ENCODE results near the gene AOPEP.
A peak's percentile ranks its signal among the peaks of the same experiment; 100 is the strongest.

The AOPEP gene

DNA sequence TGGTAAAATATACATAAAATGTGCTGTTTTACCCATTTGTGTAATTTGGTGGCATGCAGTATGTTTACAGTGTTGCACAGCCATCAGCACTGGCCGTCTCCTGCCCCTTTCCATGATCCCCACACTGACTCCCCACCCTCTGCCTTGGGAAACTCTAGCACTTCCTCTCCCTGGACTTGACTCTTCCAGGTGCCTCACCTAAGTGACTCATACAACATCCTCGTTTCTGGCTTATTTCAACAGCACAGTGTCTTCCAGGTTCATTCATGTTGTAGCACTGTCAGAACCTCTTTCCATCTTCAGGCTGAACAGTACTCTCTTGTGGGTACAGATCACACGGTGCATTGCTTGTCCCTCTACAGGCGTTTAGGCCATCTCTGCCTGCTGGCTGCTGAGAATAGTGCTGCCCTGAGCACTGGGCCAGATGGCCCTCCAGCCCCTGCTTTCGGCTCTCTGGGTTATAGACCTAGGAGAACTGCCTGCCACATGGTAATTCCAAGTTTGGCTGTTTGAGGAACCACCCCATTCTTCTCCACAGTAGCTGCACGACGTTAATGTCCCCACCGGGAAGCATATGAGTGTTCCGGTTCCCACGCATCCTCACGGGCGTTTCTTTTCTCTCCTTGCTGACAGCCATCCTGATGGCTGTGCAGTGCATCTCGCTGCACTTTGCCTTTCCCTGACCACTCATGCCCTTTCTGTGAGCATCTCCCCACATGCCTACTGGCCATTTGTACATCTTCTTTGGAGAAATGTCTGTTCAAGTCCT, 379.2 kb downstream of the AOPEP start:
- DNase-seq, result no peak

DNA sequence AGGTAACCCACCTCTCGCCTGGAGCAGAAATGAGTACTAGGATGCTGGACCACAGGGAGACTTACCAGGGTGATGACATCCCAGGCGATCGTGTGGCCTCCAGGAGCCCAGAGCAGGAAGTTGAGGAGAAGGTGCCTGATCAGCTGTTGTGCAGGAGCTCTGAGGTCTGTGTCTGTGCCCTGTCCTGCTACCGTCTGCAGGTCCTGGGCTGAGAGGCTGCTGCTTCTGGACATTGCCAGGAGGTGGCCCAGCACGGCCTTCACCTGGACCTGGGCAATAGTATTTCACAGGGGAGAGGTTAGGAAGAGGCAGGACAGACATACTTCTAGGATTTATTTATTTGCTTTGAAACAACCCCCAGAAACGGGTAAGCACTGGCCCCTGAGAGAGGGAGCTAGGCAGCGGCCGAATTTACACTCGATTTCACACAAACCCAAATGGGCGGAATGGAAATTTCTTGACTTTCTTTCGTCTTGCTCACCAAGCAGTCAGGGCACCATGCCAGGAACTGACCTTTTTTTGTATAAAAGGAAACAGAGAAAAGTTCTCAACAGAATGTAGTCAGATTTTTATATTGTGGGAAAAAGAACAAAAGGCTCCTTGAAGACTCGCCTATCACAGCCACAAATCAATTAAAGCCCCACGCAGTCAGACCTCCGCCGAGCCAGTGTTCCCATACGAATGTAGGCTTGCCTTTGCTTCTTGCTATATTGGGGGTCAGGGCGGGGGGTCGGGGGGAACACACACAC, 380.7 kb downstream of the AOPEP start:
- DNase-seq, result no peak

DNA sequence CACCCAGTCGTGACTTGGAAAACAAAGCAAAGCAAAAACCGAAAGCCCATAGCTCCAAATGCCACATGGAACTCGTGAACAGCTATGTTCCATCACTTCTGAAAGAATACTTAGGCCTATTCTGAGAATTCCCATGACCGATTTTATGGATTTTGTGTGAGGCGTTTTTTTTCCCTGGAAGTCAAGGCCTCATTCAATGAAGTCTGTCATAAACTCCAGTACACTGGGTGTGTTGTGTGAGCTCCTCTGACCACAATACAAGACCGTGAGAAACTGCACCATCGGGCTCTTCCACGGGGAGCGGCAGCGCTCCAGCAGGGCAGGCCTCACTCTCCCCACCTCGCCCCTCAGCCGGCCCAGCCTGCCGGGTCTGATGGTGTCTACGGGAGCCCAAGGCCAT, 381.5 kb downstream of the AOPEP start:
- no peak for DNase-seq

DNA sequence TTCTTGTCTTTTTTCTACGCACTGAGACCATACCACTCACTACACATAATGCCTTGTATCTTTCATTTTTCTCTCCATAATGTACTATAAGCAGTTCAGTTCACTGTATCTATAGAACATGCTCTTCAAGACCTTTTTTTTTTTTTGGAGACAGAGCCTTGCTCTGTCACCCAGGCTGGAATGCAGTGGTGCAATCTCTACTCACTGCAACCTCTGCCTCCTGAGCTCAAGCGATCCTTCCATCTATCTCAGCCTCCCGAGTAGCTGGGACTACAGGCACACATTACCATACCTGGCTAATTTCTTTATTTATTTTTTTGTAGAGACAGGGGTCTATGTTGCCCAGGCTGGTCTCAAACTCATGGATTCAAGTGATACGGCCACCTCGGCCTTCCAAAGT, 382.3 kb downstream of the AOPEP start:
- no peak for DNase-seq

DNA sequence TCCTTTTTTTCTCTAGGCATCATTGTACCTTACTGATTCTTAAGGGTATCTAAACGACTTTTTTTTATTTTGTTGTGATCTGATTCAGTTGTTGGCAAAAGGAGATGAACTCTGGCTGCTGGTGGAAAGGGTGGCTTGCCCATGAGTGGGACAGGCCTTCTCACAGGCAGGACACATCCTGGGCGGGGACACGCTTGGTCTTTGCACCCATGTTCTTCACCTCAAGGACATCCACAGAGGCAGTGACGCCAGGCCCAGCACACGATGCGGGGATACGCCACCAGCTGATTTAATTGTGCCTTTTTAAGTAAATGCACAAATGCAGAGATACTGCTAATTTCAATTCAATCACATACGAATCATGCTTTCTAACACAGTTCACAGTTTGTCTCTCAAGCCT, 383.0 kb downstream of the AOPEP start:
- DNase-seq, result no peak

DNA sequence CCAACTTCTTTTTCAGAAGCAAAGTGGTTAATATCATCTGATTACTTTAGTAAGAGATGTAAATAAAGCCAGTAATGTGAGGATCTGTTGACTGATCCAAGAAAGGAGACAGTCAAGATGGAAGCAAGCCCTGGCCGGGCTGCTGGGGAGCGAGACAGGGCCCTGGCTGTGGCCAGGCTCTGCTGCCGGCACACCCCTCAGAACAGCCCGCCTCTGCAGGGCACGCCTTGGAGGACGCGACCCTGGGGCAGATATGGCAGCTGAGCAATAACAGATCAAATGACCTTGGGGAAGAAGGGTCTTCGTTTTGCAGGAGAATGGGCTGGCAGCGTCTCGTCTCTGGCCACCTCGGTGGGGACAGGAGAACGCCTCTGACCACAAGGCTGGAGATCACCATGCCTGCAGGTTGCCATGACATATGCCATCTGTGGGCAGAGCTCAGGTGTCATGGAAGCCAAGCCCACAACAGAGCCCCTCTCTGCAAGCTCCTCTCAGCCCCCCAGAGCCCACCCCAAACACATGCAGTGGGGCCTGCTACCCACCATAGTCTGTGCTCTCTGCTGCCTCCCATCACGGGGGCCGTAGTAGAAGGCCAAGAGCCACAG, 384.5 kb downstream of the AOPEP start:
- no peak for DNase-seq

DNA sequence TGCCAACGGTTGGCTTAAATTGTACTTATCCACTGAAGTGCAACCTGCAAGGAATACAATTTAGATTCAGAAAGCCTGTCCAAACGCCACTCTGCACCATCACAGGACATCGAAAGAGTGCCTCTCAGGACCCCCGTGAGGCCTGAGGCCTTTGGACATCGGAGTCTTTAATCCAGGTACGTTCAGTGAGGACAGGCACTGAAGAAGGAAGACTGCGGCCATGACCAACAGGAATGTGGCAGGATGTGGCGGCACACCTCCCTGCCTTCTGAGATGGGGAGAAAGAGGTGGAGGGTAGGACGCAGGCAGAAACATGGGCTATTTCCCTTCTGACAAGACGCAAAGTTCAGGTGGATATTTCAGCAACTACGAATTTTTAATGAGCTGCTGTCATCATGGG, 385.2 kb downstream of the AOPEP start:
- no peak for DNase-seq

DNA sequence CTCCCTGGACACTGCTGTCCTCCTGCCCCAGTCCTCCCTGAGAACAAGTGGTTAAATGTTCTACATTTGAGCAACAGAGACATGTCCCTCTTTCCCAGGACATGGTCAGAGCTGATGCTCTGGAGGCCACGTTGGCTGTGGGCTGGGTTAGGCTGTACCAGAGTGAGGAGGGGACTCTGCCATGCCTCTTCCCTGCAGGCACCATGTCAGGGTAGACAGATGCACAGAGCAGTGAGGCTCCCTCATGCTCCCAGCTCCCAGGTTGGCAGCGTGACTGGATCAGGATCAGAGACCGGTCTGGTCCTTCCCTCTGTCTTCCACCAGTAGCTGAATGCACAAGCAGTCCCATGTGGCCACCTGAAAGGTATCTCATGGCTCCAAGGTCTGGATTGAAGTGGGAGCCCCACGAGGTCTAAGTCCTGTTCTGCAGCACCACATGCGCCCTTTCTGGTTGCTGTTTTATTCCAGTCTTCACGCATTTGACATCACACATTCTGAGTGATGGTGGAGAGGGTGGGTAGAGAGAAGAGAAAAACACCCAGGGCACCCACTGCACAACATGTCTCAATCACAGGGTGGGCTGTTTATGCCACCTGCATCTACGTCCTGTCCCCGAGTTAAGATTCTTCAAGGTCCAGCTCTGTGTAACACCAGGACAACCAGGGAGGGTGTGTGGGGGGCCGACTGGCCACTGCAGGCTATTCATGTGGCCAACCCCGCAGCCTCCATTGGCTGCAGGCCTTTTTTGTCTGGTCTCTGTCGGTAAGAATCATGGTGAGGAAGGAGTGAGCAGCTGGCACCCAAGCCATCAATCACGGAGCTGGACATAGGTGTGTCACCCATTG, 386.2 kb downstream of the AOPEP start:
- no peak for DNase-seq

DNA sequence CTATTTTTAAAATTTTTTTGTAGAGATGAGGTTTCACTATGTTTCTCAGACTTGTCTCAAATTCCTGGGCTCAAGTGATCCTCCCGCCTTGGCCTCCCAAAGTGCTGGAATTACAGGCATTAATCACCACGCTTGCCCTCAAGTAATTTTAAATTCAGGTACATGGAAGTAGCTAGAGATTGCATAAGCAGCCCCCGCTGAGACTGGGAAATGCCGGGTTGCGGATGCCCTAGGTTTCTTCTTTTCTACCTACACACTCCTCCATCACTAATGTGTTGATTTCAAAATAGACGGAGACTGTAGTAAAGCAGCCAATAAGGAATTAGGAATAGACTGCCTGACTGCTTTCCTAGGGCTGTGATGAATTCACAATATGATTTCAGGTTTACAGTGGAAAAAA, 388.6 kb downstream of the AOPEP start:
- no peak for DNase-seq

DNA sequence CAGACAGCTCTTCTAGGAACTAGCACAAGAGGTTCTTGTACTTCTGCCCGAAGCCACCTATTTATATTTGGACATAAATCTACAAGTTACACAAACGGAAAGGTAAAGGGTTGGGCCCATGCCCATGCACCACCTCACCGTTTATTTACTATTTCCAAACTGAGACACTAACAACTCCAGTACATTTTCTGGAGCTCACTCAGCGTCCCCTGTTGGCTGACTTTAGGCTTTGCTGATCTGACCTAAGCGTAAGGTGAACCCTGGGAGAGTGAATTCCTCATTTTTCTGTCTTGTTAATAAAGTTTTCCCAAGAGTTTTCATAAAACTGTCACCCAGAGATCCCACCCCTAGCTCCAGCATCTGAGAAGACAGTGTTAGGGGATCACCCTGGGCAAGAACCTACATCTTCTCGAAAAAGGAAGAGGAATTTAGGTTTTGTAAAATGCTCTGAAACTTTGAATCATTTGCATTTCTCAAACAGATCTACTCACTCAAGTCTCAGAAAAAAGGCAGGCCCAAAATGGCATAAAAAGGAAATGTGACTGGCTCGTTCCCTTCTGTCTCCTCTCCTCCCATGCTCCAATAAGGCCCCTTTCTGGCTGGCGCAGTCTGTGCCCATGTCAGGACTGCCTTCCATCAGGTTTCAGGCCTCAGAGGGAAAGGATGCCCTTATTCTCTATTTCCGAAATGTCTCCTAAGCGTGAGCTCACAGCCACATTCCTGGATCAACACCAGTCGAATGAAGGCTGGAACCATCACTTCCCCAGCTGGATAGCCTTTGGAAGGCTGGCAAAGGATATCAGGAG, 389.7 kb downstream of the AOPEP start:
- no peak for DNase-seq

DNA sequence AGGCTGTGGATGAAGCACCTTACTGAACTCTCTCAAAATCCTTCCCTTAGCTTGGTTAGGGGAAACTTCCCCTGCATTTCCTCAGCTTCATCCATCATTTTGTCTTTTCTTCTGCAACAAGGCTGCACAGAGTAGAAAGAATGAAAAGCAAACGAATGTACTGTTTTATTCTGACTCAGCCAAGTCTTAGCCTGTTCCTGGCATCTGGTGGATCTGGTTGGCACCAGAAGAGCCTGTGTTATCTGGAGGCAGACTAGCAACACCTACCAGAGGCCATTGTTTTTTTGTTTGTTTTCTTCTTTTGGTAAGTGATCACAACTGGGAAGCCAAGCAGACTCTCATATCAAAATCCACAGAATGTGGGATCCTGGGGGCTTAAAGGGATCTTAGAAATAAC, 390.3 kb downstream of the AOPEP start:
- DNase-seq, result no peak

DNA sequence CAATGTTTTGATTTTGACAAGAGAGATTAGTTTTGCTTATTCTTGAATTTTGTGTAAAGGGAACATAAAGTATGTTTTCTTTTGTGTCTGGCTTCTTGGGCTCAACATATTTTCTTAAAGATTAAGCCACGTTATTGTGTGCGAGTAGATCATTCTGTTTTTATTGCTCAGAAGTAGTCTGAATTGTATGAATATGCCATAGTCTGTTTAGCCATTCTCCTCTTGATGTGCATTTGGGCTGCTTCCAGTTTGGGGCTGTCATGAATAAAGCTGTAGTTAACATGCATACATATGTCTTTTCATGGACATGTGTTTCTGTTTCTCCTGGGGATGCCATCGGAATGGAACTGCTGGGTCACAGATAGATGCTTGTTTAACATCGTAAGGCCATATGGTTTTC, 392.1 kb downstream of the AOPEP start:
- DNase-seq, result no peak

DNA sequence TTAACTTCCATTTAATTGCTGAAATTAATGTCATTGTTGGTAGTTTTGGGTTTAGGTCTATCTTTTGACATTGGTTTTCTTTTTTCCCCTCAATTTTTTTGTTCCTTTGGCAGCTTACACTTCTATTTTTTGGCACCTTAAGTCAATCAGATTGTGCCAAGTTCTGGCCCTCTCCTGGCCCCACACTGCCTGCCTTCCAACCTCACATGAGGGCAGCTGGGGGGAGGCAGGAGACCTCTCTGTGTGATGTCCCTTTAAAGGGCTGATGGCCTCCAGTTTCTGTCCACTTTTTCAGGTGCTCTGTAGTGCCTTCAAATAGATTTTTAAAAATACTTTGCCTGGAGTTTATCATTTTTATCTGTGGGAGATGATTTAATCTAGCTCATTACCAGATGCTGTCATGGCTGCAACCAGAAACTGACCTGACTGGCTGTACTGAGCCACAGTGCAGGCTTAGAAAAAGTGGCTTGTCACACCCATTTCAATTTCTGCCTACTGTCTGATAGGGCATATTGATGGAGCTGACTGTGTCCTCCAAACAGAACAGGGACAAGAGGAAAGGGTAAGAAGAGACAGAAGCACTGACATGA, 394.4 kb downstream of the AOPEP start:
- no peak for DNase-seq

DNA sequence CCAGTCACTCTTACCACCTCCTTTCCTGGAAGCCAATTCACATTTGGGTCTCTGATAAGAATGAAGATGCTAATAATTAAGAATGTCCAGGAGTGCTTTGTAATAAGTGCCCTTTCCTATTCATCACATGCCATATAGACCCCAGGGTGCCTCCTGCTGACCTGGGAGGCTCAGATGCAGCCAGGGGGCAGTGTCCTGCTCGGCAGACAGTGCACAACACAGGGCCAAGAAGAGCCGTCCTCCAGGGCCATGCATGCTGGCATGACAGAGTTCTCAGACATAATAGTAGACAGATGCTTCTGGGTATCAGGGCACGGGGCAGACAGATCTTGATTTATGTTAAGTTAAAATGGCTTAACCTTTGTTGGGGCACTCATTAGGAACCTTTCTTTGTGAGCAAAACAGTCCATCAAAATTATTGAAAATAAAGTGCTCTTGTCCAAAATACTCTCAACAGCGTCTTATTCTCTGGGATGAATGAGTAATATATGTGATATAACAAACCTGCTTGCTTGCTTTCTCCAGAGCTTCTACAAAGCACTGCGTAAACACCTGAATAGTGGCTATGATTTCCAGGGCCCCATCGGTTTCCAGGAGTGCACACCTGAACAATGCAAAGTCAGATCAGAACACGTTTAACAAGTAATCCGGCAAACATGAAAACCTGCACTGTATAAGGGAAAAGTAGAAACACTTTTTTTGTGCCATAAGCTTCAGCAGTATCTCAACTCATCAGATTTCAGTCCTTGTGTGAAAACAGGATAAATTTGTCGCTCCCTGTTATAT, 398.3 kb downstream of the AOPEP start:
- no peak for DNase-seq

DNA sequence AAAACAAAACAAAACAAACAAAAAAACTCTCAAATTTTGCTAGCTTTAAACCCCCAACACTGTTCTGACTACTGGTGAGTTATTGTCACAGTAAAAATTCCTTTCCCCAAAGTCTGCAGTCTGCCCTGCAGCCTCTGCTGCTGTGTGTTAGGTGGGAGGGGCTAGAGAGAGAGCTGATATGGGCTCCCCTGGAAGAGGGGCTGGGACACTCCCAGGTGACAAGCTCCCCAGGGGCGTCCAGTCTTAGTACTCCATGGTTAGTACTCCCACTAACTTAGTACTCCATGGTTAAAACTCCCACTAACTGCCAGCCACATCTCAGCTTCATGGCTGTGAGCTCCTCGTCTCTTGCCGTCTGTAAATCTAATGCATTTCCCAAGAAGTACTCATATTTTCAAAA, 399.2 kb downstream of the AOPEP start:
- DNase-seq, result no peak

DNA sequence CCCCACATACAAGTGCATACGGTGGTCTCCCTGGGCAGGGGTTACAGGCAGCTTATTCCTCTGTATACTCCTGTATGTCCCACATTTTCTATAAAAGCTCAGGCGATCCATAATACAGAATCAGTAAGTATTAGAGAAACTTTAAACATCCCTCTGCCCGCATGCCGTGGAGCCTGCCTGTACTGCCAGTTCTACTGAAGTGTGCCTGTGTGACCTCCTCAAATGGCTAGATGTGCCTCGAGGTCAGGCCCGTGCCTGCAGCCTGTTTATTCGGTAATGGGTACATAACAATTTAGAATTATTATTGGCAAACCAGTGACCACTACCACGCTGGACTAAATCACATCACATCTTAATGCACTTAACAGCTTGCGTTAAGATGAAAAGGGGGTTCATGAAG, 400.2 kb downstream of the AOPEP start:
- DNase-seq, result no peak

DNA sequence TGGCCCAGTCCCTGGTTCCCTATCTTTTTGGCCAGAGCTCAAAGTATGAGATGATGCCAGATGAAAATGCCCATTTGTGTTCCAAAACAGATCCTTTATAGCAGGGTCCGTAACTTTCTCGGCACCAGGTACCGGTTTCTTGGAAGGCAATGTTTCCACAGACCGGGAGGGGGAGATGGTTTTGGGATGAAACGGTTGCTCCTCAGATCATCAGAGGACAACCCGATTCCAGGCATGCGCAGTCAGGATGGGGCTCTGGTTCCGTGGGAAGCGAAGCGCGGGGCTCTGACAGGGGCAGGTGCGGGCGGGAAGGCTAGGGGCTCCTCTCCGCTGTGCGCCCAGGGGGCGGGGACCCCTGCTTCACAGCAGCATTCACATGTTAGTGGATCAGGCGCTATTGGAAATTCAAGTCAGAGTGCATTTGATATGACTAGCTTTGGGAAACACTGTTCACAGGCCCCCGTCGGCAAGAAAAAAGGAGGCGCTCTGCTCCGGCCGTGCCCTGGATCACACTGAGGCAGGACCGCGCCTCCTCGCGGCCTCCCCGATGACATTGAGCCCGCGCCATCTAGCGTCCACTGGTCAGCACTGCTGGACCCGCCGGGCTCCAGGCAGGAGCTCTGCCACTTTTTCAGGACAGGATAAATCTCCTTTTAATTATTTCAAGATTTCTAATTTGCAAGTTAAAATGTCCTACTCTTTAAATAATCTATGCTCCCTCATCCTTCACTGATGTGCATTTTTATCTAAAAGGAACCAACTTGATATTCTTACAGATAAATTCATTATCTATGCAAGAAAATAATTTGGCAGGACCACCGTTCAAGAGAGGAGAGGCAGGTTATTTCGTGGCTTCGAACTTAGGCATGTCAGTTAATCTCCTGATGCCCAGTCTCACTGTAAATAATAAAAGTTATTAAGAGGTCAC, 401.0 kb downstream of the AOPEP start:
- DNase-seq, result peak; percentile 71

DNA sequence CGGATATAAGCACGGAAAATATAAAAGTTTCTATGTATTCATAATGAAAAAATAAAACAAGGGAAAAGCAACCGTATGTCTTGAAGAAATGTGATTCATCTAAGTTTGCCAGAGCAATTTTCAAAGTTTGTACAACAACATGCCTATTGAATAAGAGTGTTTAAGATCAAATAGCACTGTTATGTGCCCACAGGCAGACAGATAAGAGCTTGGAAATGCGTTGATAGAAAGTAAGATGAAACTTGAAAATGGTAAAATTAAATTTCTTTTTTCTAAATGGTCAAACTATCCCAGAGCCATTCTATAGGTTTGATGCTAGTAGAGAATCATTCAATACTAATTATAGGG, 401.7 kb downstream of the AOPEP start:
- no peak for DNase-seq

DNA sequence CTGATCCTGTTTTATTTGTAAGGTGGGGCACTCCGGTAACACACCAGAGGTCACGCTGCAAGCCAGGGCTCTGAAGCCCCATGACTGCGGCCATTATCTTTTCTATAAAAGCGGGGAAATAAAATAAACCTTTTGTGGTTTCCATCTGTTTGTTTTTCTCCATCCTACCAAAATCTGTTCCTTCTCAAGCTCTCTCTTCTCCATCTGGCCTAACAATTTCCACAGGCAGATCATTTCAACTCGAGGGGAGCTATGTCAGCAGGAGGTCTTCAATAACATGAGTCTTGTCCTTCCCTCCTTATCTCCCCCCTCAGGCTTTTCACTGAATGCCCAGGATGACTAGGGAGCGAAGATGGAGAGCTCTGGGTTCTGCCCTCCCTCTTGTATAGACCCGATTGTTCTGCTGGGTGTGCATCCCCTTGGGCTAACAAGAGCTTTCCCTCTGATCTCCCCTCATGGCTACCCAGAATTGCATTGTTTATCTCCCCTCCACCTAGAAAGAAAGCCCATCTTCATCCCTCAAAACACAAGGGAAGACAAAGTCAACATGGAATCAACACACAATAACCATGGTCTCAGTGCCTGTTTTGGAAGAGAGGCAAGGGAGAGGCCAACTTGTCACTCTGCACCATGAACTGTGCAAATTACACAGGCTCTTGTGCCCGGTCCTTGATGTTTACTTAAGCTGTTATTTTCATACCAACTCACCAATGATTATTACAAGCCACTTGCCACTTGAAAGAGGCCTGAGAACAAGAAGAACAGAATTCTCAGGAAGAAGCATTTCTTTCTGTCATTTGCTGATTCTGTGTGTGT, 403.2 kb downstream of the AOPEP start:
- no peak for DNase-seq

Data from stimulated activated CD4-positive, alpha-beta T cell treated with anti-CD3 and anti-CD28 coated beads, Interleukin-1b, Interleukin-23, amount 100 ng/mL, for 48 hours (primary cell).